Sigmoid colon (tissue), 7 donors: ENCODE data around the gene LCP2. TPM values are rescaled to one million over a fixed set of nuclear protein-coding genes. Genes with fewer than 3 reads are reported as not detected.

Experiments
- DNase-seq: peaks from one replicate; pipeline ENCODE4 v3.0.0-alpha.2; 2019
- H3K27ac ChIP-seq, 4 donors: fragments of 200-600 bp; sonication (generic); one replicate each; pipeline ENCODE4 v1.5.1; 2016 to 2019; ENCODE audit warnings: mild to moderate bottlenecking in 1 of 4
- H3K27me3 ChIP-seq, 3 donors: fragments of 200-600 bp; sonication (generic); one replicate each; pipeline ENCODE4 v1.5.1; 2019; ENCODE audit warnings: mild to moderate bottlenecking in 1 of 3
- H3K36me3 ChIP-seq, 4 donors: fragments of 200-600 bp; sonication (generic); one replicate each; pipeline ENCODE4 v1.5.1; 2016 to 2019
- H3K4me1 ChIP-seq, 4 donors: fragments of 200-600 bp; sonication (generic); one replicate each; pipeline ENCODE4 v1.5.1; 2017 to 2019
- H3K4me3 ChIP-seq, 4 donors: fragments of 200-600 bp; sonication (generic); one replicate each; pipeline ENCODE4 v1.5.1; 2017 to 2019; ENCODE audit warnings: mild to moderate bottlenecking in 2 of 4, moderate library complexity in 1 of 4
- H3K9me3 ChIP-seq, 4 donors: fragments of 200-600 bp in 3 of 4; sonication (generic) in 3 of 4; one replicate each; pipeline versions ENCODE4 v1.5.1 to v1.6.1; 2013 to 2019
- EP300 ChIP-seq, 4 donors: sonication (generic); formaldehyde crosslinking; IDR thresholded peaks; one replicate each; pipeline ENCODE4 v1.6.1; 2017; ENCODE audit warnings: antibody characterized with exemption in 4 of 4
- POLR2A ChIP-seq, 2 donors: fragments of 450-650 bp; IDR thresholded peaks; one replicate each; pipeline ENCODE4 v1.6.1; 2016; ENCODE audit warnings: antibody characterized with exemption in 2 of 2, mild to moderate bottlenecking in 2 of 2, moderate library complexity in 2 of 2
- POLR2AphosphoS5 ChIP-seq, 4 donors: sonication (generic); formaldehyde crosslinking; IDR thresholded peaks; one replicate each; pipeline ENCODE4 v1.6.1; 2017; ENCODE audit warnings: antibody characterized with exemption in 4 of 4
- WGBS, 2 donors: extraction: QIAGEN DNeasy Blood & Tissue Kit; methylation state at CpG; one replicate each; pipeline ENCODE4 v1.1.7; 2013; 5-methylcytosine and 5-hydroxymethylcytosine counted together
- intact Hi-C: fragments of 100-400 bp; cut with DNase I; formaldehyde crosslinking; loops from one replicate; pipeline ENCODE4 v1.15.1; 2023
- polyA plus RNA-seq, 3 donors: library from polyadenylated mRNA; stranded (reverse); fragments of 200-250 nt; gene quantifications; one replicate each; pipeline ENCODE4 v1.2.3, GENCODE V29; 2013
- total RNA-seq, 4 donors: library from RNA; depleted of rRNA; stranded (reverse); fragments of >200 nt; gene quantifications; one replicate each; pipeline ENCODE4 v1.1.0, GENCODE V29; 2016
- TF ChIP-seq, protein P1 (sequence below), 4 experiments: fragments of 450-650 bp in 3 of 4; fragments of 200-600 bp in 1 of 4; IDR thresholded peaks; one replicate each; pipeline ENCODE4 v1.5.1; 2016 to 2019; ENCODE audit warnings: antibody characterized with exemption in 4 of 4, mild to moderate bottlenecking in 3 of 4, moderate library complexity in 2 of 4
- donor health status: healthy with polysubstance abuse.
- donor health status: Bipolar disorder and iron deficiency.
- donor health status: healthy.

The LCP2 gene
- total and polyA plus RNA-seq, 7 donors = 5.4 to 22.3 (median 12.2) TPM

GRCh38 chr5:170270293-170271069 lies 27.1 kb downstream of the LCP2 start:
- intact Hi-C loops = no loop called here
- H3K27ac ChIP-seq = peak overlapping the region in 1 of 4 donors; percentile 33
- peaks cover 0 to 14% (median 14%) of the 10 kb centered on the region in 4 donors for H3K4me1 ChIP-seq
- no peak for DNase-seq
- H3K27me3 ChIP-seq = peaks cover 0 to 8% (median 0%) of the 10 kb centered on the region in 3 donors
- no peaks in the 10 kb centered on the region for H3K36me3 ChIP-seq
- 84 to 88% methylated on average over 15 of the region's 15 CpGs for WGBS, 2 donors
- no peak overlapping the region for H3K4me3 ChIP-seq
- no peaks in the 10 kb centered on the region for H3K9me3 ChIP-seq
- TF ChIP-seq EP300 (IDR thresholded peaks at IDR 0.05) (no peak), POLR2AphosphoS5 (IDR thresholded peaks at IDR 0.05) (no peak), POLR2A (IDR thresholded peaks at IDR 0.05) (no peak)
- TF ChIP-seq, protein P1, sequence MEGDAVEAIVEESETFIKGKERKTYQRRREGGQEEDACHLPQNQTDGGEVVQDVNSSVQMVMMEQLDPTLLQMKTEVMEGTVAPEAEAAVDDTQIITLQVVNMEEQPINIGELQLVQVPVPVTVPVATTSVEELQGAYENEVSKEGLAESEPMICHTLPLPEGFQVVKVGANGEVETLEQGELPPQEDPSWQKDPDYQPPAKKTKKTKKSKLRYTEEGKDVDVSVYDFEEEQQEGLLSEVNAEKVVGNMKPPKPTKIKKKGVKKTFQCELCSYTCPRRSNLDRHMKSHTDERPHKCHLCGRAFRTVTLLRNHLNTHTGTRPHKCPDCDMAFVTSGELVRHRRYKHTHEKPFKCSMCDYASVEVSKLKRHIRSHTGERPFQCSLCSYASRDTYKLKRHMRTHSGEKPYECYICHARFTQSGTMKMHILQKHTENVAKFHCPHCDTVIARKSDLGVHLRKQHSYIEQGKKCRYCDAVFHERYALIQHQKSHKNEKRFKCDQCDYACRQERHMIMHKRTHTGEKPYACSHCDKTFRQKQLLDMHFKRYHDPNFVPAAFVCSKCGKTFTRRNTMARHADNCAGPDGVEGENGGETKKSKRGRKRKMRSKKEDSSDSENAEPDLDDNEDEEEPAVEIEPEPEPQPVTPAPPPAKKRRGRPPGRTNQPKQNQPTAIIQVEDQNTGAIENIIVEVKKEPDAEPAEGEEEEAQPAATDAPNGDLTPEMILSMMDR (IDR thresholded peaks at IDR 0.05) = no peak

GRCh38 chr5:170269579-170269978 lies 28.0 kb downstream of the LCP2 start:
- Histone ChIP-seq H3K27me3 (peaks cover 0 to 8% (median 0%) of the 10 kb centered on the region in 3 donors), H3K27ac (peak overlapping the region in 2 of 4 donors; percentile 33 to 62), H3K9me3 (no peaks in the 10 kb centered on the region), H3K4me1 (peaks cover 0 to 14% (median 14%) of the 10 kb centered on the region in 4 donors), H3K4me3 (no peak overlapping the region), H3K36me3 (no peaks in the 10 kb centered on the region)
- intact Hi-C loops = loop anchor here (5.0 kb wide), 3 partner anchors 38 to 363 kb away; no protein-coding TSS in a partner anchor
- TF ChIP-seq POLR2AphosphoS5 (IDR thresholded peaks at IDR 0.05) (peak in 1 of 4 donors; percentile 36), EP300 (IDR thresholded peaks at IDR 0.05) (no peak)
- 80 to 81% methylated on average over 7 of the region's 7 CpGs for WGBS, 2 donors
- peak; percentile 64 for DNase-seq

- peaks cover 0 to 14% (median 14%) of the 10 kb centered on the region in 4 donors for H3K4me1 ChIP-seq
- H3K27me3 ChIP-seq = peaks cover 0 to 8% (median 0%) of the 10 kb centered on the region in 3 donors
- no peak for DNase-seq
- intact Hi-C loops = loop anchor here (1.0 to 5.0 kb wide), 4 partner anchors 38 to 363 kb away; no protein-coding TSS in a partner anchor
- H3K36me3 ChIP-seq = no peaks in the 10 kb centered on the region
- no peak overlapping the region for H3K4me3 ChIP-seq
- H3K27ac ChIP-seq = peak overlapping the region; percentile 33 to 62 (median 49)
- TF ChIP-seq EP300 (IDR thresholded peaks at IDR 0.05) (no peak), POLR2AphosphoS5 (IDR thresholded peaks at IDR 0.05) (peak in 2 of 4 donors; percentile 23 to 31), POLR2A (IDR thresholded peaks at IDR 0.05) (no peak)
- TF ChIP-seq, protein P1 (IDR thresholded peaks at IDR 0.05) = no peak
- H3K9me3 ChIP-seq = no peaks in the 10 kb centered on the region
- 34 to 49% methylated on average over 3 of the region's 3 CpGs for WGBS, 2 donors
These were observed 28.7 kb downstream of the LCP2 start for GRCh38 chr5:170268884-170269283.

GRCh38 chr5:170268153-170268689 lies 29.4 kb downstream of the LCP2 start:
- no peaks in the 10 kb centered on the region for H3K9me3 ChIP-seq
- 50% methylated on average over 15 of the region's 15 CpGs for WGBS, 2 donors
- H3K4me1 ChIP-seq = peaks cover 0 to 14% (median 14%) of the 10 kb centered on the region in 4 donors
- intact Hi-C loops = loop anchor here (1.0 to 5.0 kb wide), 4 partner anchors 39 to 364 kb away; no protein-coding TSS in a partner anchor
- TF ChIP-seq, protein P1 (IDR thresholded peaks at IDR 0.05) = no peak
- TF ChIP-seq EP300 (IDR thresholded peaks at IDR 0.05) (no peak), POLR2A (IDR thresholded peaks at IDR 0.05) (no peak)
- H3K27ac ChIP-seq = peak overlapping the region; percentile 38 to 62 (median 49)
- no peaks in the 10 kb centered on the region for H3K36me3 ChIP-seq
- peak overlapping the region in 3 of 4 donors; percentile 5 to 24 (median 22) for H3K4me3 ChIP-seq
- H3K27me3 ChIP-seq = peaks cover 0 to 8% (median 0%) of the 10 kb centered on the region in 3 donors
- no peak for DNase-seq
